ENCODE measurements around the gene TMEM80. TPM values are rescaled to one million over a fixed set of nuclear protein-coding genes. Genes with fewer than 3 reads are reported as not detected.
"Not testable (repeated sequence)": the region's sequence is repeated elsewhere in the genome, so short reads cannot be mapped to it uniquely, and the experiment has no call there.

The TMEM80 gene
- 8.4 and 9.7 TPM in 2 replicates for total RNA-seq

DNA sequence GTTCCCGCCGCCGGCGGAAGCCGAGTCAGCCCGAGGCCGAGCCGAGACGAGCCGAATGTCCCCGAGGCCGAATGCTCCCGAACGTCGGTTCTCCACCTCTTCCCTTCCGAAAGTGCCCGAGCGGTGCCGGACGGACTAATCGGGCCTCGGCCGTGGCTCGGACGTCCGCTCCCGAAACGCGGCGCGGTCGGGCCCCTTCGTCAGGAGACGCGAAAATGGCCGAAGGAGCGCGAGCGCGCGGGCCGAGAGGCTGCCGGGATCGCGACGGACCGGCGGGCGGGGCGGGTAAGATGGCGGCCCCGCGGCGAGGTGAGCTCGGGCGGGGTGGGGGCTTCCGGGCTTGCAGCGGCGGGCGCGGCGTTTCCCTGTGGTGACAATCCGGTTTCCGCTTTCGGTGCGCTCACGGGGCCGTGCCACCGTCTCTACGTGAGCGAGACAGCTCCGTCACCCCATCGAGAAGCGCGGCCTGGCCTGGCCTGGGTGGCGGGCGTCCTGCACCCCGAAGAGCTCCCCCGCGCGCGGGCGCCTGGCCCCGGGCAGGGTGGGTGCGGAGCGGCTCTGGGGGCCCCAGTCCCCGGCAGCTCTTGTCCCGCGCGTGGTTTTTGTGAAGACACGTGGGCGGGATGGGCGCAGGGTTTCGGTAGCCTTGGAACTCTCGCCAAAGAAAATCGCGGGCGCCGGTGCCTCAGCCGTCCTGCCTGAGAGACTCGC, at the start of gene TMEM80:
Gene TMEM80 (plus strand): TSS at position 279 of the 711 bp plus-strand sequence. CDS start 12 bp downstream, at position 291.
- peak; percentile 90 for DNase-seq (ENCODE audit: low read depth, low spot score)

DNA sequence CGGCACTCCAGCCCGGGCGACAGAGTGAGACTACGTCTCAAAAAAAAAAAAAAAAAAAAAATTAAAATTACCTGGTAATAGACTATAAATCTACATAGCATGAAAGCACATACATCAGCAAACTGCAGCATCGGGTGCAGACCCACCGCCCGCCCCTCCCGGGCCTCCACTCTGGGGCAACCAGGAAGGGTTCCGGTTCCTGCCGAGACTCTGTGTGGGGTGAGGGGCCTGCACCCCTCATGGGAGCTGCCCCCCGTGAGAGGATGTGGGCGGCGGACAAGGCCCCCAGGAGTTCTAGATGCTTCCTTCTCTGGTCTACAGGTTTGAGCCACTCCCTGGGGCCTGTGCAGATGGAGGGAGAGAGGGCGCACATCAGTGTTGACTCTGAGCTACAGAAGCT, 49.4 kb upstream of the TMEM80 start:
- DNase-seq (ENCODE audit: low read depth, low spot score) = no peak

DNA sequence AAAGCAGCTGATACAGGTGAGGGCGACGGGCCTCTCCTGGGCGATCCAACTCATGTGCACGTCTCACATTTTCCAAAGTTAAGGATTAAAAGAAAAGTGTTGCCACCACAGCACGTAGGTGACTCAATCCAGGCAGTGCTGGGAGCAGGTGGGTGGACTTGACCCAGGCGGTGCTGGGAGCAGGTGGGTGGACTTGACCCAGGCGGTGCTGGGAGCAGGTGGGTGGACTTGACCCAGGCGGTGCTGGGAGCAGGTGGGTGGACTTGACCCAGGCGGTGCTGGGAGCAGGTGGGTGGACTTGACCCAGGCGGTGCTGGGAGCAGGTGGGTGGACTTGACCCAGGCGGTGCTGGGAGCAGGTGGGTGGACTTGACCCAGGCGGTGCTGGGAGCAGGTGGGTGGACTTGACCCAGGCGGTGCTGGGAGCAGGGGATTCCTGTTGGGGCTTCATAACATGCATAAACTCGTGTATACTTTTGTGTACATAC, 47.9 kb upstream of the TMEM80 start:
- not testable (repeated sequence) for DNase-seq (ENCODE audit: low read depth, low spot score)

DNA sequence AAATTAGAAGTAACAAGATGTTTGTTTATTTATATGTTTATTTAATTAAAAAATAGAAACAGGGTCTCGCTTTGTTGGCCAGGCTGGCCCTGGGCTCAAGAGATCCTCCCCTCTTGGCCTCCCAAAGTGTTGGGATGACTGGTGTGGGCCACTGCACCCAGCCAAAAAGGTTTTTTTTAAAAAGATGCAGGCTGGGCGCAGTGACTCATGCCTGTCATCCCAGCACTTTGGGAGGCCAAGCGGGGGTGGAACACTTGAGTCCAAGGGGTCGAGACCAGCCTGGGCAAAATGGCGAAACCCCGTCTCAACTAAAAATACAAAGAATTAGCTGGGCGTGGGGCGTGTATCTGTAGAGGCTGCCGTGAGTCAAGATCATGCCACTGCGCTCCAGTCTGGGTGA, 45.1 kb upstream of the TMEM80 start:
- DNase-seq (ENCODE audit: low read depth, low spot score) = no peak

DNA sequence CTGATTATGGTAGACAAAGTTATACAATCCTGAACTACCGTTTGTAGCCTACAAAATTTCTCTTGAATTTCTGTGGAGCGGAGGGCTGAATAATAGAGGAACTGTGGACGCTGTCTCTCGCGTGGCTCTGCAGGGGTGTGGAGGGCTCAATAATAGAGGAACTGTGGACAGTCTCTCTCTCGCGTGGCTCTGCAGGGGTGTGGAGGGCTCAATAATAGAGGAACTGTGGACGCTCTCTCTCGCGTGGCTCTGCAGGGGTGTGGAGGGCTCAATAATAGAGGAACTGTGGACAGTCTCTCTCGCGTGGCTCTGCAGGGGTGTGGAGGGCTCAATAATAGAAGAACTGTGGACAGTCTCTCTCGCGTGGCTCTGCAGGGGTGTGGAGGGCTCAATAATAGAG, 42.5 kb upstream of the TMEM80 start:
- DNase-seq (ENCODE audit: low read depth, low spot score) = not testable (repeated sequence)

DNA sequence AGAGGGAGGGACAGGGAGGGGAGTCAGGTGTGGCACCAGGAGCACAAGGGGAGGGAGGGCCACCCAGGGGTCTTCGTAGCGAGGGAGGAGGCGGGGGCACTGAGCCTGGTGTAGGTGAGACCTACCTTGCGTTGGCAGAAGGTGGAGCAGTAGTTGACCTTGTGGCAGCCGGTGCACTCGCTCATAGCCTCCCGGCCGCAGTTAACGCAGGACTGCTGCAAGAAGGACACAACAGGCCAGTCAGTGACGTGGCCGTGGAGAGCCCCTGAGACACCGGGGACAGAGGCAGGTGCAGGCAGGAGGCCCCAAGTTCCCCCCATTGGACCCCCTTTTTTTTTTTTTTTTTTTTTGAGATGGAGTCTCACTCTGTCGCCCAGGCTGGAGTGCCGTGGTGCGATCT, 41.8 kb upstream of the TMEM80 start:
- DNase-seq (ENCODE audit: low read depth, low spot score) = no peak

DNA sequence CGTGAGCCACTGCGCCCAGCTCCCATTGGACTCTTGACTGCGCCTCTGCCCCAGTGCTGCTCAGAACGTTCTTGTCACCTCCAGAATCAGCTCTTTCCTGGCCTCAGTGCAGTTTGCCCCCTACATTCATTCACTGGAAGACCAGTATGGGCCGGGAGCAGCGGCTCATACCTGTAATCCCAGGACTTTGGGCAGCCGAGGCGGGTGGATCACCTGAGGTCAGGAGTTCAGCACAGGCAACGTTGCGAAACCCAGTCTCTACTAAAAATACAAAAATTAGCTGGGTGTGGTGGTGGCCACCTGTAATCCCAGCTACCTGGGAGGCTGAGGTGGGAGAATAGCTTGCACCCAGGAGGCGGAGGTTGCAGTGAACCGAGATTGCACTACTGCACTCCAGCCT, 41.2 kb upstream of the TMEM80 start:
- not testable (repeated sequence) for DNase-seq (ENCODE audit: low read depth, low spot score)

DNA sequence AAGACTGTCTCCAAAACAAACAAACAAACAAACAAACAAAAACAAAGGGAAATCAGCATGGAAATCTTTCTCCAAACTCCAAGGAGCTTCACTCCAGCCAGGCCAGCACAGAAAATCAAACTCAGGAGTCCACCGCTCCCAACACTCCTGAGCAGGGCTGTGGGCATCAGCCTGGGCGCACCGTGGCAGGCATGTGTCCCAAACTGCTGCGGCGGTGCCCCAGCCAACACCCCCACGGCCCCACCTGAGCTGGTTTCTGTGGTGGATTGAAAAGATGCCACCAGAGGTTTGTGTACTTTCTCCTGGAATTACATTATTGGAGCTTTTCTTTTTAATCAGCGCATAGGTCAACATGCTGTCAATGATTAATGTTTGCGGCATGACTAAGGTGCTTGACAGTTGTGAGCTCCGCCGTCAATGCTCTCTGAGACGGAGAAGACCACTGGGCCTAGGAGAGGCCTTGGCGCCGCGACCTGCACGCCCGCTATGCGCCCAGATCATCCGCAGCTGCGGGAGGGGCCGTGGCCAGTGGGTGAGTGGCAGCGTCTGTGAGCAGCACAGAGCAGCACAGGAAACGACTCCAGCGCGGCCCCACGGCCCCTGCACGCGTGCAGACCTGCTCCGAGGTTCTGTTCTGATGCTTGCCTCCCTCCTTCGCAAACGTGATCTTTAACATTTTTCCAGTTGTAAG, 40.4 kb upstream of the TMEM80 start:
- no peak for DNase-seq (ENCODE audit: low read depth, low spot score)

DNA sequence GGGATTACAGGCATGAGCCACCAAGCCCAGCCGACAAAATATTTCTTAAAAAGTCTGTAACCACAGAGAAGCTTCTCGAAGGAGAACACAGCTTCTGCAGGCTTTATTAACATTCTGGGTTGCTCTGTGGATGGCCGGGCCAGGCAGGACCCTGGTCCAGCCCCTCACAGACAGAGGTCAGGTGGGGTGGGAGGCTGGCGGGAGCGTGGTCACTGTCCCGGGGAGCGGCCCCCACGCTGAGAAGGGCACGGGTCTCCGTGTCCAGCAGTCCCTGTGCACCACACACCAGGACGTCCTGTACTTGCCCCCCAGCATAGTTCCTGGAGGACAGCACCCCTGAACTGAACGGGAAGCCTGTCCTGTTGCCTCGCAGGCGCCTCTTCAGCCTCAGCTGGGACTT, 39.2 kb upstream of the TMEM80 start:
- DNase-seq (ENCODE audit: low read depth, low spot score) = no peak

DNA sequence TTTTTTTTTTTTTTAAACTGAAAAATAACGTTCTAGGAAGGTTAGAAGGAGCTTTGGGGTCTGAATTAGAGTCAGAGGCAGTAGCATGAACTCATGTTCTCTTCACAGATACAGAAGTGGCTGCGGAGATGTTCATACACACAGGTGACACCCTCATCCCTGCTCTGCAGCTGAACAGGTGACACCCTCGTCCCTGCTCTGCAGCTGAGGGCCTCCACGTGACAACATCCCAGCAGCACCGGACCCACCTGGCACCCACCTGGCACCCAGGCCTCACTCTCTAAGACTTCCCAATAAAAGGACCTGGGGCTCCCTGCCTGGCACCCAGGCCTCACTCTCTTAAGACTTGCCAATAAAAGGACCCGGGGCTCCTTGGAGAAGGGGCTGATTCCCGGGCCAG, 38.8 kb upstream of the TMEM80 start:
- no peak for DNase-seq (ENCODE audit: low read depth, low spot score)

DNA sequence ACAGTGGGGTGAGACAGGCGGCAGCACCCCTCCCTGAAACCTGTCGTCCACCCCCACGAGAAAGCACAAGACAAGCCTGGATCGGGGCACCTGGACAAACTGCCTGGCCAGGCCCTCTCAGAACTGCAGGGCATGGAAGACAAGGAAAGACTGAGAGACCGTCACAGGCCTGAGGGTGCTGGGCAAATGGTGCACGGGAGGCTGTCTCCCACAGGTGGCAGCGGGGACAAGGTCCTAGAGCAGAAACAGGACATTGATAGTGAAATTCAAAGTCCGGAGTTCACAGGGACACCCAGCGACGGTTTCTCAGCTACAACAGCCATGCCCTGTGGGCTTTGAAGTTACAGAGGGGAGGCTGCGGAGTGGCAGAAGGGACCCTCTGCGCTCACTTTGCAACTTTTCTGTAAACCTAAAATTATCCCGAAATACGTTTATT, 37.9 kb upstream of the TMEM80 start:
- DNase-seq (ENCODE audit: low read depth, low spot score) = no peak

DNA sequence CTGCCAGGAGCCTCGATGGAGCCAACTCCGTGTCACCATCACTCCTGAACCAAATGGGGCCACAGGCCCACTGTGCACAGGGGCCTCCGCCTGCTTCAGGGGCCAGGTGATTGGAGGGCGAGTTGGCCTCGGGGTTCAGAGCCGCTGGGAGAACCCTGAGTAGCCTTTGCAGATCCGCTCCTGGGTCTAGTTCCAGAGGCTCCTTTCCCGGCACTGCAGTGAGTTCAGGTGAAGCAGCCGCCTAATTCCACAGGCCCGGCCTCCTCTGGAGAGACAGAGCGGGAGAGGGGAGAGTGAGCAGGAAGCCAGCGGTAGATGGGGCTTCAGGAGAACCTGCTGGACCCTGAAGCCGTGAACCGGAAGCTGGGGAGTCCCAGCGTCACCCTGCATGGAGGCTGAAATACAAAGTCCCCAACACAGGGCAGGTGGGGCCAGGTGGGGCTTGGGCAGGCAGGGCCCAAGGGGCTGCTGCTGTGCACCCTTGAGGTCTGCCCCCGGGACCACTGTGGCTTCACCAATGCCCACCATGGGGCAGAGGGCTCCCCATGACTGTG, 36.0 kb upstream of the TMEM80 start:
- DNase-seq (ENCODE audit: low read depth, low spot score) = no peak

DNA sequence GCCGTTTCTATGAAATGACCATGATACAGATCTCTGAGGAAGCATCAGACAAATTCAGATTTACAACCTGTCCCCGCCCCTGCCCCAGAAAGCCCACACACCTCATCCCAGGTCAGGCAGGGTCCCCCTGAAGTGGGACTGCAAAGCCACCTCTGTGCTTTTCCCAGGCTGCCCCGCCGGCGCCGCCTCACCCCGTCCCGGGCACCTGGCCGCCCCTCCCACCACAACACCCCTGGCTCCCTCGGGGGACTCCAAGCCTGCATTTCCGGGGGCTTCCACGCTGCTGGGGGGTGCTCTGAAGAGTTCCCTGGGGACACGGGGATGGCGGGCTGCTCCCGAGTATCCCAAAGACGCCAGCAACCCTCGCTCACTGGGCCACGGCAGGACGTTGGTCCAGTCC, 35.3 kb upstream of the TMEM80 start:
- no peak for DNase-seq (ENCODE audit: low read depth, low spot score)

DNA sequence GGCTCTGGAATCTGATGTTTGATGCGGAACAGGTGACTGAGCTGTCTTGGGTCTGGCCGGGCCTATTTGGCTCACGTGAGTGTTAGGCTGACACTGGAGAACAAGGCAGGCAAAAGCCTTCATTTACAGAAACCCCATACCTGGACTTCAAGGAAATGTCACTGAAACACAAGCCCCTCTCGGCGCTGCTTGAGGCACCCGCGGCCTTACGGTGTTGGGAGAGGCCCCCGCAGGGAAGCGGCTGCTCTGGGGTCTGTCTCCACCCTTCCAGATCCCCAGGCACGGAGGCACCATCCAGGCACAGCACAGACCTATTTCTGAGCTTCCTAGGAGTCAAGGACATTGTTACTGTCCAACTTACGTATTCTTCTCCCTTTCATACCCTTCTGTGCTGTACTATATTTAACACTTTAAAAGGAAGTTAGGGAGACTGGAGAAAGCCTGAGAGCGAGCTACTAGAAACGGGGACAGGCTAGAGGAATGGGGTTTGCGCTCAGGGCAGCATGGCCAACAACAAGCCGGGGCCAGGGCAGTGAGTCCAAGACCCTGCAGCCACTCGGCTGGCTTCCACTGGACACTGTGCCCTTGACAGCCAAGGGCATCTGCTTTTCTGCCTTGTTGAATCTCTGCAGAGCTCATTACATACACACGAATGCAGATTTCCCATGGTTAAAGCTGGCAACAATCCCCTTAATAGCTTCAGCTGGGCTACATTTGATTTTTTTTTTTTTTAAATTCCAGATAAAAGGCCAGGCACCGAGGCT, 34.8 kb upstream of the TMEM80 start:
- DNase-seq (ENCODE audit: low read depth, low spot score) = no peak

DNA sequence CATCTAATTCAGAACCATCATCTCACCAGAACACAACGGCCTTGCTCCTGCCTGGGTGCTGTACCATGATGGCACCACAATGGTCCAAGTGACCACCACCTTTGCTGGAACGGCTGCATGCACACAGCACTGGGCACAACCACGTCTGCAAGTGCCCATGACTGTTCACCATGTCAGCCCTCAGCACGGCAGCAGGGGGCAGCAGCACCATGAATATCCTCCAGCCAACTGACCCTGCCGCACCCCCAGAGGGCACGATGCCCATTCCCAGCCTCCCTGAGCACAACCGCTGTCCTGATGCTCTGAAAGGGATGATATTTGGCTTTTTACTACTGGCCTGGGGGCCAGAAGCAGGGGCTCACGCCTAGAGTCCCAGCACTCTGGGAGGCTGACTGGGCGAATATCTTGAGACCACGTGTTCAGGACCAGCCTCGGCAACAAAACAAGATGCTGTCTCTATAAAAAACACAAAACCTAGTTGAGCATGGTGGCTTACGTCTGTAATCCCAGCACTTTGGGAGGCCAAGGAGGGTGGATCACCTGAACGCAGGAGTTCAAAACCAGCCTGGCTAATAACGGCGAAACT, 32.8 kb upstream of the TMEM80 start:
- DNase-seq (ENCODE audit: low read depth, low spot score) = peak; percentile 27

DNA sequence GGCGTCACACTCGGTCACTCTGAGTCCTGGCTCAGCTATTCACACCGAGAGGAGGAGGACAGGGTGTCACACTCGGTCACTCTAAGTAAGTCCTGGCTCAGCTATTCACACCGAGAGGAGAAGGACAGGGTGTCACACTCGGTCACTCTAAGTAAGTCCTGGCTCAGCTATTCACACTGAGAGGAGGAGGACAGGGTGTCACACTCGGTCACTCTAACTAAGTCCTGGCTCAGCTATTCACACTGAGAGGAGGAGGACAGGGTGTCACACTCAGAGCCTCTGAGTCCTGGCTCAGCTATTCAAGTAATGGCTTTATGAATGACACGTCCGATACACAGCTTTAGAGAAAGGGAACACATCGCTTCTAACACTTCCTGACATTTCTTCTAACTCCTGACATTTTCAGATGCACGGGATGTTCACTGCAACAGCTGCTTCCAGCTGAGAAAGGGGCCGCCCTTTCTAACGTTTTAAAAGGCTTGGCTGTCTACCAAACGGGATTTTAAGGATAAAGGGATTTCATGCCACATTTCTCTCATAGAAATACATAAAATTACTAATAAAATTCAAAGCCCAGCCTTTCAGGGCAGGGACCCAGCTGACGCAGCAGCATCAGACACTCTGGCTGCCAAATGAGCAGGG, 30.4 kb upstream of the TMEM80 start:
- no peak for DNase-seq (ENCODE audit: low read depth, low spot score)

DNA sequence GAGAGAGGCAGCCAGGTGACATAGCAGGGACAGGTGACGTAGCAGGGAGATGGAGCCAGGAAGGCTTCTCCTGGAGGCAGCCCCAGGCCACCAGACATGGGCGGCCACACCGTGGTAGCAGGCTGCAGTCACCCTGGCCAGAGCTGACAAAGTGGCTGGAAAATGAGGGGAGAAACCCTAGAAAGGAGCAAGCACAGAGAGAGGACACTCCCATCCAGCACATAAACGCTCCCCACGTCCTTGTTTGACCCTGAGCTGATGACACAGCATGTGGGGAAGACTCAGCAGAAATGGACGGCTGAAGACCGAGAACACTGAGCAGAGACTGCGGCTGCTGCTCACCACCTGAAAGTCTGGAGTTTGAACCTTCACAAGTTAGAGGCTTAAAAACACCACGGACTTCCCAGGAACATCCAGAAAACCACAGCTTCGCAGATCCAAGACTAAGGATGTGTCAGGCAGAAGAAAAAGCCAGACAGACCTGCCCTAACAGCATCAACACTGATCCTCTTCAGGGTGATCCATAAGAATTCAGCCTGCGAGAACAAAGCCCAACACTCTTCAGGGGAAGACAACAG, 29.8 kb upstream of the TMEM80 start:
- no peak for DNase-seq (ENCODE audit: low read depth, low spot score)

DNA sequence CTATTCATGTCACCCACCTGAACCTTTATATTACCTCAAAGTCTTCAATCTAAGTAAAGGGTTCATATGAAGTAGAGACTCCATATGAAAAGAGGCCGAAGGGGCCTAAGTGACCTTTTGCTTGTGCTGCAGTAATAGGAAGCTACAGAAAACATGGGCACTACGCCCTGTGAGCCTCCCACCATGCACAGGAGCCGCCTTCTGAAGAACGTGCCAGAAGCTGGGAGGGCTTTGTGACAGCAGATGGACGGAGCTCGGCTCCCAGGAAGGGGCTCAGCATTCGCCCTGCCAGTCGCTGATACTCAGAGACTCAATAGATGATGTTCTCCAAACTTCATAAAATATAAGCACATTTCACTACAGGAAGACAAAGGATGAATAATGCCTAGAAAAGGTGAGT, 21.8 kb upstream of the TMEM80 start:
- no peak for DNase-seq (ENCODE audit: low read depth, low spot score)

DNA sequence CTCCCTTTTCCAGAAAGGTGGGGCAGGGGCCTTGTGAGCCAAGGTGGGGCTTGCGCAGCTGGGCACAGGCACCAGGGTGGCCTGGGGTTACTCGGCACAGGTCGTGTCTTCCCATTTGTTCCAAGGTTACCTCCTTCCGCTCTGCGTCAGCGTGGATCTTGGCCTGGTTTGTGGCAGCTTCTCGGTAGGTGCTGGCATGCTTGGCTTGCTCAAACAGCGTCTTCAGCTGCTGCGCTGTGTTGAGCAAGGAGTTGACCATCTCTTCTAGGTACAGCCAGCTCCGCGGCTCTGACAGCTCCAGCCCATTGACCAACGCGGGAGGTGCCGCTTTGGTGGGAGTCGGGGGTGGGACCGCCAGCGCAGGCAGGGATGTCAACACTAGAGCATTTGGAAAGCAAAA, 21.2 kb upstream of the TMEM80 start:
- DNase-seq (ENCODE audit: low read depth, low spot score) = no peak

DNA sequence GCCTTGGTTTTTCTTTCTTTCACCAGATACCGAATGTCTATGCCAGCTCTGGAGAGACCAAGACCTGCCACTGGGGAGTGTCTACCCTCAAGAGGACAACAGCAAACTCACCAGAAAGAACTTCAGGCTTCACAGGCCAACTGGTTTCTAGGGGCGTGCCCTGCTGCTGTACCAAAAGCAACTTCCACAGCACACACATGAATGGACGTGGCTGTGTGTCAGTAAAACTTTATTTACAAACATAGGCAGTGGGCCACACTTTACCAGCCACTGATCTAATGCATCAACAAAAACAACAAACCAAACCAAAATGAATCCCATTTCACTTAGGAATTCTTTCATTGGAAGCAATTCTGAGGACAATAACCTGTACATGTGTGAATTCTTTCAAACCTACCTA, 17.3 kb upstream of the TMEM80 start:
- DNase-seq (ENCODE audit: low read depth, low spot score) = no peak

Data from pulmonary artery endothelial cell (primary cell).